SJCRH30 (cell line): ENCODE results near the gene HECW1. TPM values are rescaled to one million over a fixed set of nuclear protein-coding genes. Genes with fewer than 3 reads are reported as not detected.

Experiments used
- DNase-seq, 2 experiments: peaks; one replicate each; pipeline ENCODE4 v3.0.0-alpha.2; 2015 to 2020
- H3K27ac ChIP-seq: fragments of 250-450 bp; sonication (Bioruptor Pico); 2 replicates; pipeline ENCODE4 v1.5.1; 2020; ENCODE audit warnings: mild to moderate bottlenecking, moderate library complexity
- H3K27me3 ChIP-seq: fragments of 250-450 bp; sonication (Bioruptor Pico); 2 replicates; pipeline ENCODE4 v1.5.1; 2020; ENCODE audit warnings: mild to moderate bottlenecking, moderate library complexity
- H3K36me3 ChIP-seq: fragments of 250-450 bp; sonication (Bioruptor Pico); 2 replicates; pipeline ENCODE4 v1.5.1; 2020; ENCODE audit warnings: mild to moderate bottlenecking, moderate library complexity
- H3K4me1 ChIP-seq: fragments of 250-450 bp; sonication (Bioruptor Pico); 2 replicates; pipeline ENCODE4 v1.5.1; 2020; ENCODE audit warnings: mild to moderate bottlenecking, moderate library complexity
- H3K4me3 ChIP-seq: fragments of 250-450 bp; sonication (Bioruptor Pico); 2 replicates; pipeline ENCODE4 v1.5.1; 2020; ENCODE audit warnings: mild to moderate bottlenecking, moderate library complexity
- H3K9me3 ChIP-seq: fragments of 250-450 bp; sonication (Bioruptor Pico); replicated peaks from 2 replicates; pipeline ENCODE4 v1.5.1; 2020; ENCODE audit warnings: mild to moderate bottlenecking, moderate library complexity
- total RNA-seq: library from RNA; depleted of rRNA; stranded (reverse); fragments of >200 nt; shearing (Covaris generic); gene quantifications from 2 replicates; pipeline ENCODE4 v1.2.3, GENCODE V29; 2014

The HECW1 gene
- total RNA-seq, 1 experiment from 2014 or later, result not detected

DNA sequence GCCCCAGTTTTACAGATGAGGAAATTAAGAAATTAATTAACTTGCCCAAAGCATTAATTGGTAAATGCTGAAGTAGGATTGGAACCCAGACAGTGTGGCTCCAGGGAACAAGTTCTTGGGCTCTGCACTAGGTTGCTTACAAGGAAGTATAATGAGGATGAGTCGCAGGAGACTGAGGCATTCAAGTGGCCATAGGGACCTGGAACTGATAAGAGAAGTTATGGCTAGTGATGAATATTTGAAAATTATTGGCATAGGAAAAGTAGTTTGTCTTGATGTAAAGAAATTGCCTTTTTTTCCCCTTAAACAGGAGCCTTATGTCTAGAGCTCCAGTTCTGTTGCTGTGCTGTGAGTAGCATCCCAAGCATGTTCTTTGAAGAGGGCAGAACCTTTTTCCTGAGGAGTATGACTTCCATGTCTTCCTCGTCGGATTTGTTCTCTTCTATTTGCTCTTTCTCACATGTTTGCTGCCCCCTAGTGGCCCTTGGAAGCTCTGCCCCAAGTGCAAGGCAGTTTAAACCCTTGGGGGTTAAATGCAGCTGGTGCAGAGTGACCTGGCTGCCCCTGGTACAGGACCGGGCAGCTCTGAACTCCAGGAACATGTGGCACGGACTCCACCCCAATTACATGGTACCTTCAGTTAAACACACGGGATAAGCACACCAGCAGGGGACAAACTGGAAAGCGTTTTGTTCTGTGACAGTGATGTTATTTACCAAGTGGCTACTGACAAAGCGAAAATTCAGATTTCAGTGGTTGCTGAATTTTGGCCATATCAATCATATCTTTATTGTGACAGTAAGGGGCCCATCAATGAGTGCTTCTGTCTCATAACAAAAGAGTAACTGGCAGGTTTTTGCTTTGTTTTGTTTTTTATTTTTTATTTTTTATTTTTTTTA lies 148.8 kb downstream of the HECW1 start:
- Histone ChIP-seq H3K9me3 (no peaks in the 10 kb centered on the region), H3K27ac (no peak overlapping the region), H3K27me3 (0 out of 2 replicates have a peak, but pooled peaks cover 2% of the 10 kb centered on the region), H3K4me1 (no peaks in the 10 kb centered on the region), H3K36me3 (no peaks in the 10 kb centered on the region), H3K4me3 (no peak overlapping the region)
- peak; percentile 80 to 90 for DNase-seq

GRCh38 chr7:43265139-43265538 lies 152.7 kb downstream of the HECW1 start:
- DNase-seq, result no peak

DNA sequence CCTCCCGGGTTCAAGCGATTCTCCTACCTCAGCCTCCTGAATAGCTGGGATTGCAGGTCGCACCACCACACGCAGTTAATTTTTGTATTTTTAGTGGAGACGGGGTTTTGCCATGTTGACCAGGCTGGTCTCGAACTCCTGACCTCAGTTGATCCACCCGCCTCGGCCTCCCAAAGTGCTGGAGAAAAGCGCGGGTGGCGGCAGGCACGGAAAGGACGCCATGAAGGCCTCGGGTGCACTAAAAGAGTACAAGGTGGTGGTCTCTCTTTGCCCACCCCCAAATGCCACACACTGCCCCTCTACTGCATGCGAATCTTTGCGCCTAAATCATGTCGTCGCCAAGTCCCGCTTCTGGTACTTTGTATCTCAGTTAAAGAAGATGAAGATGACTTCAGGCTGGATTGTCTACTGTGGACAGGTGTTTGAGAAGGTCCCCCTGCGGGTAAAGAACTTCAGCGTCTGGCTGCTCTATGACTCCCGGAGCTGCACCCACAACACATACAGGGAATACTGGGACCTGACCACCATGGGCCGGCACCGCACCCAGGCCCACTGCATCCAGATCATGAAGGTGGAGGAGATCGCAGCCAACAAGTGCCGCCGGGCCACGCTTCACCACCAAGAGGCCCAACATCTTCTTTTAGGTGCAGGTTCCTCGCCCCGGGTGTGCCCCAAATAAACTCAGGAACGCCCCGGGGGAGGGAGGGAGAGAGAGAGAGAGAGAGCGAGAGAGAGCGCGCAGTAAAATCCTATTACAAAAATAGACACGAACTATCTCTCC lies 161.7 kb downstream of the HECW1 start:
- H3K36me3 ChIP-seq, result no peaks in the 10 kb centered on the region
- no peak overlapping the region for H3K4me3 ChIP-seq
- H3K4me1 ChIP-seq, result no peaks in the 10 kb centered on the region
- no peak overlapping the region for H3K27ac ChIP-seq
- no peaks in the 10 kb centered on the region; the same call in 1 of the 2 replicates for H3K27me3 ChIP-seq
- DNase-seq, result no peak
- H3K9me3 ChIP-seq, result peaks cover 6% of the 10 kb centered on the region; the same call in 1 of the 2 replicates

More at GRCh38 chr7:43265139-43265538, 152.7 kb downstream of the HECW1 start:
- Histone ChIP-seq H3K36me3 (peaks cover 2% of the 10 kb centered on the region; the same call in 1 of the 2 replicates), H3K27me3 (0 out of 2 replicates have a peak, but pooled peaks cover 6% of the 10 kb centered on the region), H3K9me3 (no peaks in the 10 kb centered on the region), H3K4me3 (no peak overlapping the region), H3K27ac (no peak overlapping the region), H3K4me1 (no peaks in the 10 kb centered on the region)

- Histone ChIP-seq H3K9me3 (peaks cover 6% of the 10 kb centered on the region; the same call in 1 of the 2 replicates), H3K36me3 (no peaks in the 10 kb centered on the region), H3K27me3 (no peaks in the 10 kb centered on the region; the same call in 1 of the 2 replicates), H3K27ac (no peak overlapping the region), H3K4me3 (no peak overlapping the region), H3K4me1 (no peaks in the 10 kb centered on the region)
- no peak for DNase-seq
These were observed 162.3 kb downstream of the HECW1 start for GRCh38 chr7:43274752-43275151.

DNA sequence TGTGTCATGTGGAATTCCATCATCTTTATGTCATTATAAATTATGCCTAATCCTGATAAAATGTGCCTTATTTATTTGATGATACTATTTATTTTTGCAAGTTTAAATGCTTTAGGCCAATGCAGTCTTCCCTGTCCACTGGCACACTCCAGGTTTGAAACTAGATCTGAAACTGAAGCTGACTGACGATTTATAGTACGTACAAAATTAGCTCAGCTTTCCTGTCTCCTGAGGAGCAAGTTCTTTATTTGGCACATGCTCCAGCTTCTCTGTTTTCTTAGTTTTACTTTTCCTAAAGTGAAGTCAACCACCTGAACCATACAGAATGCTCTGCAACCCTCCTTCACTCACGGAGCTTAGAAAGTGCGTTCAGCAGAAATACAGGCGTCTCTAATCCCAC lies 164.1 kb downstream of the HECW1 start:
- H3K27ac ChIP-seq, result no peak overlapping the region
- peaks cover 14% of the 10 kb centered on the region for H3K27me3 ChIP-seq
- peaks cover 6% of the 10 kb centered on the region; the same call in 1 of the 2 replicates for H3K9me3 ChIP-seq
- H3K4me3 ChIP-seq, result no peak overlapping the region
- H3K4me1 ChIP-seq, result no peaks in the 10 kb centered on the region
- no peak for DNase-seq
- no peaks in the 10 kb centered on the region for H3K36me3 ChIP-seq

- DNase-seq, result no peak
- H3K9me3 ChIP-seq, result no peaks in the 10 kb centered on the region
- no peak overlapping the region for H3K4me3 ChIP-seq
- H3K27ac ChIP-seq, result no peak overlapping the region
- H3K4me1 ChIP-seq, result no peaks in the 10 kb centered on the region
- no peaks in the 10 kb centered on the region for H3K36me3 ChIP-seq
- peaks cover 17% of the 10 kb centered on the region for H3K27me3 ChIP-seq
These were observed 165.7 kb downstream of the HECW1 start for GRCh38 chr7:43278088-43278644.

DNA sequence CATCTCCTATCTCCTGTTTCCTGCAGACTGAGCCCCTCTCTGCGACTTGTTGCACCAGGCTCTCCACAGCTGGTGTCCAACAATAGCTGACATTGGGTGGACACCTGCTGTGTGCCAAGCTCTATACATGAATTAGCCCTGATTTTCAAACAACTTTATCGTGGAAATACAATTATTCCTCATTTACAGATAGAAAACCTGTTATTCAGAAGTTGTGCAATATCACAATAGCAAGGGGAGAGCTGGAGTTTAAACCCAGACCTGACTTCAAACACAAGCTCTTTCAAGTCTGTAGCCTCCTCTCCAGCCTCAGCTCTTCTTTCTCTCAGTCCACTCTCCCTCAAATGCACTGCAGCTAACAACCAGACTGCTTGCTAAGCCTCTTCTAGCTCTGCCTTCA lies 168.8 kb downstream of the HECW1 start:
- no peaks in the 10 kb centered on the region for H3K36me3 ChIP-seq
- no peak for DNase-seq
- no peaks in the 10 kb centered on the region for H3K9me3 ChIP-seq
- no peak overlapping the region for H3K27ac ChIP-seq
- H3K4me1 ChIP-seq, result no peaks in the 10 kb centered on the region
- H3K4me3 ChIP-seq, result no peak overlapping the region
- H3K27me3 ChIP-seq, result peaks cover 17% of the 10 kb centered on the region

DNA sequence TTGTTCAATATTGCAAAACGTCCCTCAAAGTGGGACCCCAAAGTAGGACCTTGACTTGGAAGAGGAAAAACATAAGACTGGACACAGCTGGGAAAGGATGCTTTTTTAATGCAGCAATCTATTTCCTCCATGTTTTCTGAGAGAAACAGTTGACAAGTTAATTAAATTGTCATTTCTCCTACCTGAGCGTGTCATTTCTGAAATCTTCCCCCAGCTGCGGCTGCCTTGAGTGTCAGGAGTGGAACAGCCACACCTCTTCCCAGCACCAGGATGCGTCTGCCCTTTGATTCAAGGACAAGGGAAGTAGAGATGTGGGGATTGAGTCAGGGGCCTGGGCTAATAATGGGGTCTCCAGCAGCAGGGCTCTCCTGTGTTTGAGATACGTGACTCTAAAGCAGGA lies 171.3 kb downstream of the HECW1 start:
- Histone ChIP-seq H3K36me3 (no peaks in the 10 kb centered on the region), H3K27ac (no peak overlapping the region), H3K9me3 (no peaks in the 10 kb centered on the region), H3K4me3 (no peak overlapping the region), H3K4me1 (no peaks in the 10 kb centered on the region), H3K27me3 (peaks cover 17% of the 10 kb centered on the region)
- DNase-seq, result no peak

DNA sequence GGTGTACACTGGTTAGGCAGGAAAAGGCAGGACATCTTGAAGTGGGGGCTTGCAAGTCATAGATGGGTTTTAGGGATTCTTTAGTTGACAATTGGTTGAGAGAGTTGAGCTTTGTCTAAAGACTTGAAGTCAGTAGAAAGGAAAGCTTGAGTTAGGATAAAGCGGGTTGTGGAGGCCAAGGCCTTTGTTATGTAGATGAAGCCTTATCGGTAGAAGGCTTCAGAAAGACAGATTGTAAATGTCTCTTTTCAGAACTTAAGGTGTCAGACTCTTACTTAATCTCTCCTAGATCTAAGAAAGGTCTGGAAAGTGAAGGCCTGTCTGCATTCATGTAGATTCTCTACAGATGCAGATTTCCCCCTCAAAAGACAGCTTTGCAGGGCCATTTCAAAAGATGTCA lies 177.4 kb downstream of the HECW1 start:
- H3K9me3 ChIP-seq, result no peaks in the 10 kb centered on the region
- DNase-seq, result no peak
- no peak overlapping the region for H3K4me3 ChIP-seq
- H3K4me1 ChIP-seq, result no peaks in the 10 kb centered on the region
- H3K27me3 ChIP-seq, result no peaks in the 10 kb centered on the region; the same call in 1 of the 2 replicates
- H3K36me3 ChIP-seq, result no peaks in the 10 kb centered on the region
- H3K27ac ChIP-seq, result no peak overlapping the region

DNA sequence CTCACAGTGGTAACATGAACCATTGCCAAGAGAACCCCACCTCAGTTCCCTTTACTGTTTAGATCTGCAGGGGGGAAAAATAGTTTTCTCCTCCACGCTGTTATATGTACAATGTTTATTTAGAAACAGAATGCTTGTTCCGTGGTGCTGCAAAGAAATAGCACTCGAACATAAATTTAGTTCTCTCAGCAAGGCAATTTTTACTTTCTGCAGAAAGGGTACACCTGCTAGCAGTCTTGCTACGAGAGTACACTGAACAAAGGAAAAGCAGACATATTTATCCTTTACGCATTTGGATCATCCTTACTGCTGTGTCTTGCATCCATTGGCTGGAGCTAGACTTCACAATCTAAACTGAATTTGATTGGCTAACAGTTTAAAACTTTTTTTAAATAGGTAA lies 178.5 kb downstream of the HECW1 start:
- H3K36me3 ChIP-seq, result no peaks in the 10 kb centered on the region
- H3K4me3 ChIP-seq, result no peak overlapping the region
- no peaks in the 10 kb centered on the region for H3K9me3 ChIP-seq
- DNase-seq, result no peak
- H3K4me1 ChIP-seq, result no peaks in the 10 kb centered on the region; the same call in 1 of the 2 replicates
- no peak overlapping the region for H3K27ac ChIP-seq
- H3K27me3 ChIP-seq, result no peaks in the 10 kb centered on the region; the same call in 1 of the 2 replicates

DNA sequence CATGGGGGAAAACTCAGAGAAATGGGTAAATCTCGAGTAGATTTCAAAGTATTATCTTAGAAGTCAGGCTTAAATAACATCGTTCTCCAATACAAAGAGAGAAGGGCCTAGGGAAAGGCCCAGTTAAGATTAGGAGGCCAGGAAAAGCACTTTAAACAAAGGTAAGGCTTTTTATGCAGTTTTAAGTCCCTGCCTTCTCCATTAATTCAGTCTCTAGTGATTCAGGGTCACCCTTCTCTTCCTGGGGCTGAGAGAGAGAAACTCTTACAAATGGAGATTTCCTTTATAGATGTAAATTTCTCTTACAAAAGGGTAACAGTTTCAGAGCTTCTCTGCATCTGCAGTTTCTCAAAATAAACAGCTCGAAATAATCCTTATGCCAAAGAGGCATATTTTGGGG lies 179.3 kb downstream of the HECW1 start:
- no peaks in the 10 kb centered on the region for H3K9me3 ChIP-seq
- H3K36me3 ChIP-seq, result no peaks in the 10 kb centered on the region
- H3K27me3 ChIP-seq, result peaks cover 2% of the 10 kb centered on the region; the same call in 1 of the 2 replicates
- H3K4me3 ChIP-seq, result no peak overlapping the region
- no peak overlapping the region for H3K27ac ChIP-seq
- DNase-seq, result no peak
- no peaks in the 10 kb centered on the region; the same call in 1 of the 2 replicates for H3K4me1 ChIP-seq

DNA sequence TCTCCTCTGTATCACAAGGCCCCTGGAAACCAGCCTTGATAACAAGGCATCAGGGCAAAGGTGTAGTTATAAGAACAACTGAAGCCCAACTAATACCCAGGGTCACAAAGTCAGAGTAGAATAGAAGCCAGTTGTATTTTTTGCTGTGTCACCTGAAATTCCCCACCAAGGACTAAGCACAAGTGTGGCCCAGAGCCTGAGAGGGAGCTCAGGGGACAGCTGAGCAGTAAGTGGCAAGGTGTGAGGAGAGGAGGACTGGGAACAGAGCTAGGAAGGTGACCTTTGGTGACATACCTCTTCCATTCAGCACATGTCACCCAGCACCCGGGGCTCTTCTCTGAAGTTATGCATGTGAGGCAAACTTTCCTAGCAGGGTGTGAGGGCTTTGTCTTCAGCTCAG lies 179.9 kb downstream of the HECW1 start:
- no peaks in the 10 kb centered on the region; the same call in 1 of the 2 replicates for H3K4me1 ChIP-seq

GRCh38 chr7:43294080-43294630 lies 181.7 kb downstream of the HECW1 start:
- no peaks in the 10 kb centered on the region for H3K36me3 ChIP-seq
- H3K9me3 ChIP-seq, result no peaks in the 10 kb centered on the region
- no peaks in the 10 kb centered on the region; the same call in 1 of the 2 replicates for H3K4me1 ChIP-seq
- DNase-seq, result no peak
- no peak overlapping the region for H3K27ac ChIP-seq
- H3K4me3 ChIP-seq, result no peak overlapping the region
- H3K27me3 ChIP-seq, result peaks cover 7% of the 10 kb centered on the region; the same call in 1 of the 2 replicates

More for the DNA sequence above, 179.9 kb downstream of the HECW1 start:
- no peak overlapping the region for H3K27ac ChIP-seq
- H3K9me3 ChIP-seq, result no peaks in the 10 kb centered on the region
- peaks cover 7% of the 10 kb centered on the region; the same call in 1 of the 2 replicates for H3K27me3 ChIP-seq
- H3K36me3 ChIP-seq, result no peaks in the 10 kb centered on the region
- DNase-seq, result no peak
- no peak overlapping the region for H3K4me3 ChIP-seq

GRCh38 chr7:43295429-43295828 lies 183.0 kb downstream of the HECW1 start:
- Histone ChIP-seq H3K36me3 (no peaks in the 10 kb centered on the region), H3K4me1 (no peaks in the 10 kb centered on the region; the same call in 1 of the 2 replicates), H3K4me3 (no peak overlapping the region), H3K27me3 (peaks cover 7% of the 10 kb centered on the region; the same call in 1 of the 2 replicates), H3K9me3 (no peaks in the 10 kb centered on the region), H3K27ac (no peak overlapping the region)
- no peak for DNase-seq
